DMS53 treated with DMSO at 0.1 percent for 48 hours (cell line): ENCODE results near the gene HEPACAM.

Source experiments
- DNase-seq: peaks from one replicate; lab custom pipeline; 2025; ENCODE audit not compliant: unreplicated experiment; lab: John Stamatoyannopoulos, UW

HEPACAM gene

GRCh38 chr11:124886978-124887666, 48.7 kb downstream of the HEPACAM start:
- DNase-seq, result no peak

GRCh38 chr11:124886476-124886875, 49.4 kb downstream of the HEPACAM start:
- DNase-seq, result no peak

- no peak for DNase-seq
Observed at GRCh38 chr11:124884869-124885479, 50.9 kb downstream of the HEPACAM start.

- no peak for DNase-seq
Observed at GRCh38 chr11:124884340-124884739, 51.5 kb downstream of the HEPACAM start.

- no peak for DNase-seq
Observed at GRCh38 chr11:124882339-124883071, 53.3 kb downstream of the HEPACAM start.

GRCh38 chr11:124880958-124881357, 54.9 kb downstream of the HEPACAM start:
- no peak for DNase-seq

- no peak for DNase-seq
Observed at GRCh38 chr11:124880290-124880611, 55.6 kb downstream of the HEPACAM start.

GRCh38 chr11:124879493-124880289, 56.2 kb downstream of the HEPACAM start:
- no peak for DNase-seq

- DNase-seq, result no peak
Observed at GRCh38 chr11:124878759-124879492, 56.9 kb downstream of the HEPACAM start.

- DNase-seq, result no peak
Observed at GRCh38 chr11:124877910-124878758, 57.7 kb downstream of the HEPACAM start.

- no peak for DNase-seq
Observed at GRCh38 chr11:124877631-124877909, 58.3 kb downstream of the HEPACAM start.

- no peak for DNase-seq
Observed at GRCh38 chr11:124876818-124877630, 58.8 kb downstream of the HEPACAM start.

GRCh38 chr11:124875943-124876817, 59.7 kb downstream of the HEPACAM start:
- peak; percentile 68 for DNase-seq

GRCh38 chr11:124875401-124875800, 60.4 kb downstream of the HEPACAM start:
- no peak for DNase-seq

- DNase-seq, result no peak
Observed at GRCh38 chr11:124874571-124875255, 61.1 kb downstream of the HEPACAM start.

GRCh38 chr11:124873951-124874350, 61.9 kb downstream of the HEPACAM start:
- no peak for DNase-seq

GRCh38 chr11:124872741-124873140, 63.1 kb downstream of the HEPACAM start:
- DNase-seq, result no peak

GRCh38 chr11:124872280-124872679, 63.6 kb downstream of the HEPACAM start:
- no peak for DNase-seq
